PC-9 (cell line): ENCODE measurements around the gene KLC4. TPM values are rescaled to one million over a fixed set of nuclear protein-coding genes. Genes with fewer than 3 reads are reported as not detected.
"Not testable (repeated sequence)": the region's sequence is repeated elsewhere in the genome, so short reads cannot be mapped to it uniquely, and the experiment has no call there.

Experiments
- BruUV-seq: library from RNA; stranded (reverse); fragments of 400-500 nt; replicated peaks from 2 replicates; lab custom pipeline; 2021; lab: Mats Ljungman, UMichigan
- CTCF ChIA-PET: fragments of 300-600 bp; sonication (Branson Sonifier 250); formaldehyde crosslinking; loops from one replicate; lab custom pipeline; 2022; ENCODE audit warnings: antibody characterized with exemption; lab: Charles Lee
- POLR2A ChIA-PET: fragments of 300-600 bp; sonication (Branson Sonifier 250); formaldehyde crosslinking; loops from one replicate; lab custom pipeline; 2022; ENCODE audit warnings: antibody characterized with exemption; ENCODE audit not compliant: unreplicated experiment; lab: Charles Lee
- DNase-seq, 2 experiments: peaks; one replicate each; pipeline versions ENCODE4 v3.0.0 to v3.0.0-alpha.2; 2015 to 2022; ENCODE audit warnings: mixed read lengths in 1 of 2
- H2AFZ ChIP-seq: fragments of 200-600 bp; sonication (generic); 2 replicates; pipeline ENCODE4 v1.8.1; 2017; ENCODE audit warnings: antibody characterized with exemption
- H3F3A ChIP-seq: fragments of 200-600 bp; sonication (generic); 2 replicates; pipeline ENCODE4 v1.8.1; 2017; ENCODE audit warnings: antibody characterized with exemption, mild to moderate bottlenecking, low read depth; ENCODE audit not compliant: insufficient read depth
- H3K27ac ChIP-seq: fragments of 200-600 bp; sonication (generic); 2 replicates; pipeline ENCODE4 v1.6.1; 2016; ENCODE audit warnings: mixed run types
- H3K27me3 ChIP-seq: fragments of 200-600 bp; sonication (generic); 2 replicates; pipeline ENCODE4 v1.6.1; 2016; ENCODE audit warnings: low read depth, mixed run types; ENCODE audit not compliant: insufficient read depth
- H3K36me3 ChIP-seq: fragments of 200-600 bp; sonication (generic); 2 replicates; pipeline ENCODE4 v1.6.1; 2016; ENCODE audit warnings: low read depth, mixed run types
- H3K4me1 ChIP-seq: fragments of 200-600 bp; sonication (generic); replicated peaks from 2 replicates; pipeline ENCODE4 v1.6.1; 2016; ENCODE audit warnings: mixed run types; ENCODE audit not compliant: insufficient read depth
- H3K4me2 ChIP-seq: fragments of 200-600 bp; sonication (generic); 2 replicates; pipeline ENCODE4 v1.6.1; 2017; ENCODE audit warnings: mixed run types
- H3K4me3 ChIP-seq: fragments of 200-600 bp; sonication (generic); 2 replicates; pipeline ENCODE4 v1.6.1; 2016; ENCODE audit warnings: mixed run types
- H3K79me2 ChIP-seq: fragments of 200-600 bp; sonication (generic); 2 replicates; pipeline ENCODE4 v1.6.1; 2017; ENCODE audit warnings: low read depth, mixed run types
- H3K9me2 ChIP-seq: fragments of 200-600 bp; sonication (generic); 2 replicates; pipeline ENCODE4 v1.8.1; 2017; ENCODE audit warnings: mild to moderate bottlenecking; ENCODE audit not compliant: insufficient read depth
- H3K9me3 ChIP-seq: fragments of 200-600 bp; sonication (generic); 2 replicates; pipeline ENCODE4 v1.8.1; 2016; ENCODE audit warnings: low read depth; ENCODE audit not compliant: insufficient read depth
- H4K20me1 ChIP-seq: fragments of 200-600 bp; sonication (generic); 2 replicates; pipeline ENCODE4 v1.8.1; 2017; ENCODE audit not compliant: insufficient read depth
- CTCF ChIP-seq: fragments of 200-600 bp; sonication (generic); conservative IDR thresholded peaks from 2 replicates; pipeline ENCODE4 v1.6.1; 2017; ENCODE audit warnings: mixed run types, antibody characterized with exemption, mild to moderate bottlenecking, moderate library complexity
- EZH2 ChIP-seq: fragments of 200-600 bp; sonication (generic); IDR thresholded peaks from 2 replicates; pipeline ENCODE4 v1.8.0; 2017; ENCODE audit warnings: antibody characterized with exemption, low read depth
- intact Hi-C: fragments of 100-400 bp; cut with micrococcal nuclease; formaldehyde crosslinking; loops from one replicate; pipeline ENCODE4 v1.10.0; 2022; ENCODE audit not compliant: unreplicated experiment
- total RNA-seq: library from RNA; stranded (reverse); gene quantifications from 2 replicates; pipeline ENCODE4 v1.2.3, GENCODE V29; 2021

The KLC4 gene
- total RNA-seq, 1 experiment from 2014 or later = 46.2 TPM

- POLR2A ChIA-PET = no interaction called here
Observed at GRCh38 chr6:43040542-43041257, 18.7 kb upstream of the KLC4 start.

DNA sequence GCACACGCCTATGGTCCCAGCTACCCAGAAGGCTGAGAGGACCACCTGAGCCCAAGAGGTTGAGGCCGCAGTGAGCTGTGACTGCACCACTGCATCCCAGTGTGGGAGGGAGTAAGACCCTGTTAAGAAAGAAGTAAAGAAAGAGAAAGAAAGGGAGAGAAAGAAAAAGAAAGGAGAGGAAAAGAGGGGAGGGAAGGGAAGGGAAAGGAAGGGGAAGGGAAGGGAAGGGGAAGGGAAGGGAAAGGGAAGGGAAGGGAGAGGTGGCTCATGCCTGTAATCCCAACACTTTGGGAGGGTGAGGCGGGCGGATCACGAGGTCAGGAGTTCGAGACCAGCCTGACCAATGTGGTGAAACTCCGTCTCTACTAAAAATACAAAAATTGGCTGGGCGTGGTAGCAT lies 18.0 kb upstream of the KLC4 start:
- CTCF ChIA-PET = not testable (repeated sequence)

More at GRCh38 chr6:43040542-43041257, 18.7 kb upstream of the KLC4 start:
- no peak overlapping the region for H2AFZ ChIP-seq
- H3K4me3 ChIP-seq = no peak overlapping the region
- CTCF ChIA-PET = no interaction called here
- H3K4me1 ChIP-seq = no peaks in the 10 kb centered on the region
- no peak overlapping the region for H3K27ac ChIP-seq
- BruUV-seq = no TSS peak
- no peaks in the 10 kb centered on the region; the same call in 1 of the 2 replicates for H3F3A ChIP-seq
- H3K4me2 ChIP-seq = no peak overlapping the region
- TF ChIP-seq CTCF (no peak), EZH2 (no peak)
- no peaks in the 10 kb centered on the region for H3K9me2 ChIP-seq
- no peaks in the 10 kb centered on the region for H3K9me3 ChIP-seq
- no peaks in the 10 kb centered on the region for H3K79me2 ChIP-seq
- DNase-seq = no peak
- H4K20me1 ChIP-seq = no peaks in the 10 kb centered on the region
- no peaks in the 10 kb centered on the region for H3K27me3 ChIP-seq
- intact Hi-C loops = no loop called here
- H3K36me3 ChIP-seq = no peaks in the 10 kb centered on the region

DNA sequence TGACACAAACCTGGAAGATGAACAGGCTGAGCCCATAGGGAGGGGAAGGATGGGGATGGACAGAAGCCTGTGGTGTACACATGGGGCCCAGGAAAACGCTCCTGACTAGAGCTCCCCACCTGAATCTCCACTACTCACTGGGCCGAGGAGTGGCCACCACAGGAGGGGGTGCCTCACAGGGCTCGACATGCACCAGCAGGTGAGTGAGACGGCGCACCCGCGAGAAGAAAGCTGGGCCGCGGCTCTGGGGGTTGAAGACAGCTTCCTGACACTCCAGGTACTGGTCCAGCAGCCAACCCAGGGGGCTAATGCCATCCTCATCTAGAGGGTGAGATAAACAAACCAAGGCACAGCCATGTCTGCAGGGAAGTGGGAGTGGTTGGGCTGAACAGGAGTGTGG lies 16.1 kb upstream of the KLC4 start:
- Histone ChIP-seq H2AFZ (no peak overlapping the region), H3K9me3 (no peaks in the 10 kb centered on the region), H3K4me3 (no peak overlapping the region), H3K9me2 (no peaks in the 10 kb centered on the region), H3K79me2 (no peaks in the 10 kb centered on the region), H3K4me2 (no peak overlapping the region), H4K20me1 (no peaks in the 10 kb centered on the region), H3F3A (no peaks in the 10 kb centered on the region; the same call in 1 of the 2 replicates), H3K36me3 (no peaks in the 10 kb centered on the region), H3K27ac (no peak overlapping the region), H3K4me1 (no peaks in the 10 kb centered on the region), H3K27me3 (no peaks in the 10 kb centered on the region)
- ChIA-PET POLR2A (no interaction called here), CTCF (no interaction called here)
- no TSS peak for BruUV-seq
- TF ChIP-seq CTCF (no peak), EZH2 (no peak)
- no peak for DNase-seq
- intact Hi-C loops = no loop called here

More for the DNA sequence above, 18.0 kb upstream of the KLC4 start:
- BruUV-seq, H3K9me2 ChIP-seq, POLR2A ChIA-PET, H3K27me3 ChIP-seq, H4K20me1 ChIP-seq, H3K36me3 ChIP-seq, DNase-seq, H3K4me2 ChIP-seq, H3K79me2 ChIP-seq, H3F3A ChIP-seq, H3K4me1 ChIP-seq, intact Hi-C loops, H2AFZ ChIP-seq, H3K27ac ChIP-seq, H3K4me3 ChIP-seq, H3K9me3 ChIP-seq: not testable (repeated sequence)
